ENCODE measurements around the gene GANC.

The GANC gene

DNA sequence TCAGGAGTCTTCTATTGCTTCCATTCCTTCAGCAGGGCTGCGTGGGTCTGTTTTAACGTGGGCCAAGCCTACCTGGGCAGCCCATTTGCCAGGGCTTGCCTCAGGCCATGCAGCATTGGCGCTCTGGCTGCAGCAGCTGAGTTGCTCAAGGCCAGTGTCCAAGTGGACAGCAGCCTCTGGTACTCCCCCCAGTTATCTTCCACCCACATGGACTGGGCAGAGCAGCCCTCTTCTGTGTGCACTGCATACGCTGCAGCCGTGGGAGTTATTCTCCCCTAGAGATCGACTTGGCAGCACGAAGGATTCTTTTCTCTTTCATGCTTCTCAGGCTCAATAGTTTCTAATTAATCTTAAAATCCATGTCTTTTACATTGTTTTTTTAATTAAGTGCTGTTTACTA, 79.4 kb downstream of the GANC start:
- CTCF ChIA-PET: no interaction called here
- Histone ChIP-seq H3K4me3 (ENCODE audit: low read depth, low read length) (no peak overlapping the region), H3K9me3 (ENCODE audit: control insufficient read depth, insufficient read depth, low read depth, low read length) (no peaks in the 10 kb centered on the region), H3K27ac (ENCODE audit: extremely low read depth, low read depth, low read length) (no peak overlapping the region), H3K36me3 (ENCODE audit: control insufficient read depth in 2 of 2, insufficient read depth in 1 of 2, low read length in 2 of 2) (peaks cover 0 to 3% of the 10 kb centered on the region in 2 experiments; a peak in 1 of 3 replicates), H3K4me1 (ENCODE audit: control insufficient read depth, insufficient read depth, low read length) (no peaks in the 10 kb centered on the region)
- POLR2A ChIA-PET: no interaction called here
- TF ChIP-seq ZNF629 (tag by site-specific recombination; IDR thresholded peaks at IDR 0.05): no peak
- 0 out of 2 replicates have a peak, but pooled peaks have one; percentile 23 for TF ChIP-seq EGR2 (tag by site-specific recombination; IDR thresholded peaks at IDR 0.05; ENCODE audit: low read depth)

DNA sequence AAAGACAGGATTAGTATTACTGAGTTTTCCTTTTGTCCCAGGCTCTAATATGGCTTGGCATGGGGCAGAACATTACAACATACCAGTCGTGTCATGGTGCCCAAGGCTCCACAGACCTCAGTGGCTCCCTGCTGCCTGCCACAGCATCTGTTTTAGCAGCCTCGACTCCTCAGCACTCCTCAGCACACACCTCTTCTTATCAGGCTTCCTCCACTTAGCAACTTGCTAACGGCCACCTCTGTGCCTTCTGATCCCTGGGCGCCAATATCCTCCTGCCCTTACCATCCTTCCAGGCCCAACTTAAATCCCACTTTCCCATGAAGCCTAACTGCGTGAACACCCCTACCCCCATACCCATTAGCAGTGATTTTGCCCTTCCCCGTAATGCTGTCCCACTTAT, 80.1 kb downstream of the GANC start:
- ChIA-PET CTCF (no interaction called here), POLR2A (no interaction called here)
- no peak for TF ChIP-seq ZNF335 (tag by site-specific recombination; conservative IDR thresholded peaks at IDR 0.05)
- no peak for TF ChIP-seq ZNF302 (tag by site-specific recombination; IDR thresholded peaks at IDR 0.05; ENCODE audit: low read depth)
- TF ChIP-seq, protein P1, sequence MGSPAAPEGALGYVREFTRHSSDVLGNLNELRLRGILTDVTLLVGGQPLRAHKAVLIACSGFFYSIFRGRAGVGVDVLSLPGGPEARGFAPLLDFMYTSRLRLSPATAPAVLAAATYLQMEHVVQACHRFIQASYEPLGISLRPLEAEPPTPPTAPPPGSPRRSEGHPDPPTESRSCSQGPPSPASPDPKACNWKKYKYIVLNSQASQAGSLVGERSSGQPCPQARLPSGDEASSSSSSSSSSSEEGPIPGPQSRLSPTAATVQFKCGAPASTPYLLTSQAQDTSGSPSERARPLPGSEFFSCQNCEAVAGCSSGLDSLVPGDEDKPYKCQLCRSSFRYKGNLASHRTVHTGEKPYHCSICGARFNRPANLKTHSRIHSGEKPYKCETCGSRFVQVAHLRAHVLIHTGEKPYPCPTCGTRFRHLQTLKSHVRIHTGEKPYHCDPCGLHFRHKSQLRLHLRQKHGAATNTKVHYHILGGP (tag by site-specific recombination; IDR thresholded peaks at IDR 0.05): no peak
- TF ChIP-seq ZNF529 (tag by site-specific recombination; IDR thresholded peaks at IDR 0.05; ENCODE audit: insufficient replicate concordance): no peak
- TF ChIP-seq ZNF660 (tag by site-specific recombination; IDR thresholded peaks at IDR 0.05): no peak

DNA sequence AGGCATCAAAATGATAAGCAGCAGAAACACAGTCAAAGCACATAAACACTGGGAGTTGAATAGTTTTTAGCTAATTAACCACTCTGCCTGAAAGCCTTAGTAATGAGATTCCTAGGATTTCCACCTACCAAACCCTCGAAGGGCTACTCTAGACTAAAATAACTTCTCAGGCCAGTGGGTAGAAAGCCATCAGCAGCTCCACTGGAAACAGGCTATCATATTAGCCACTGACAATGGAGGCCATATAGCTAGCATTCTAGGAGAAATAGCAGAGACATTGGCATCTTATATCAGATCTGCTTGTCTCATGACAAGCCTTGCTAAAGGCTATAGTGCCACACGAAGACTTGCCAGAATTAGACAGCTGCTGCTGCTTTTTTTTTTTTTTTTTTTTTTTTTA, 81.8 kb downstream of the GANC start:
- H3K27ac ChIP-seq (ENCODE audit: extremely low read depth, low read depth, low read length): no peak overlapping the region
- peaks cover 0 to 3% of the 10 kb centered on the region in 2 experiments; a peak in 1 of 3 replicates for H3K36me3 ChIP-seq (ENCODE audit: control insufficient read depth in 2 of 2, insufficient read depth in 1 of 2, low read length in 2 of 2)
- ChIA-PET CTCF (no interaction called here), POLR2A (no interaction called here)
- no peaks in the 10 kb centered on the region for H3K4me1 ChIP-seq (ENCODE audit: control insufficient read depth, insufficient read depth, low read length)
- TF ChIP-seq ZNF670 (tag by site-specific recombination; IDR thresholded peaks at IDR 0.05; ENCODE audit: low read depth) (no peak), ZNF558 (tag by site-specific recombination; IDR thresholded peaks at IDR 0.05) (no peak), KLF10 (tag by site-specific recombination; IDR thresholded peaks at IDR 0.05) (no peak), ZBTB48 (tag by site-specific recombination; IDR thresholded peaks at IDR 0.05) (no peak), ZNF76 (tag by site-specific recombination; IDR thresholded peaks at IDR 0.05; ENCODE audit: borderline replicate concordance, low read depth) (no peak), TRIM28 (IDR thresholded peaks at IDR 0.05; ENCODE audit: borderline replicate concordance, low read length) (no peak), RBAK (tag by site-specific recombination; IDR thresholded peaks at IDR 0.05) (no peak), ZNF292 (tag by site-specific recombination; IDR thresholded peaks at IDR 0.05; ENCODE audit: borderline replicate concordance, low read depth) (no peak), GLIS1 (tag by site-specific recombination; IDR thresholded peaks at IDR 0.05) (no peak), ZNF132 (tag by site-specific recombination; IDR thresholded peaks at IDR 0.05; ENCODE audit: borderline replicate concordance) (no peak), ZNF701 (tag by site-specific recombination; IDR thresholded peaks at IDR 0.05) (no peak), ZNF521 (tag by site-specific recombination; IDR thresholded peaks at IDR 0.05) (no peak), SP3 (tag by site-specific recombination; IDR thresholded peaks at IDR 0.05) (no peak), ZNF654 (tag by site-specific recombination; IDR thresholded peaks at IDR 0.05; ENCODE audit: low read depth) (no peak), KLF16 (tag by site-specific recombination; IDR thresholded peaks at IDR 0.05) (no peak), IKZF3 (tag by site-specific recombination; IDR thresholded peaks at IDR 0.05) (no peak), ZNF560 (tag by site-specific recombination; IDR thresholded peaks at IDR 0.05; ENCODE audit: borderline replicate concordance) (no peak)
- TF ChIP-seq, protein P2, sequence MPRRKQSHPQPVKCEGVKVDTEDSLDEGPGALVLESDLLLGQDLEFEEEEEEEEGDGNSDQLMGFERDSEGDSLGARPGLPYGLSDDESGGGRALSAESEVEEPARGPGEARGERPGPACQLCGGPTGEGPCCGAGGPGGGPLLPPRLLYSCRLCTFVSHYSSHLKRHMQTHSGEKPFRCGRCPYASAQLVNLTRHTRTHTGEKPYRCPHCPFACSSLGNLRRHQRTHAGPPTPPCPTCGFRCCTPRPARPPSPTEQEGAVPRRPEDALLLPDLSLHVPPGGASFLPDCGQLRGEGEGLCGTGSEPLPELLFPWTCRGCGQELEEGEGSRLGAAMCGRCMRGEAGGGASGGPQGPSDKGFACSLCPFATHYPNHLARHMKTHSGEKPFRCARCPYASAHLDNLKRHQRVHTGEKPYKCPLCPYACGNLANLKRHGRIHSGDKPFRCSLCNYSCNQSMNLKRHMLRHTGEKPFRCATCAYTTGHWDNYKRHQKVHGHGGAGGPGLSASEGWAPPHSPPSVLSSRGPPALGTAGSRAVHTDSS (tag by site-specific recombination; IDR thresholded peaks at IDR 0.05): no peak
- TF ChIP-seq, protein P3, sequence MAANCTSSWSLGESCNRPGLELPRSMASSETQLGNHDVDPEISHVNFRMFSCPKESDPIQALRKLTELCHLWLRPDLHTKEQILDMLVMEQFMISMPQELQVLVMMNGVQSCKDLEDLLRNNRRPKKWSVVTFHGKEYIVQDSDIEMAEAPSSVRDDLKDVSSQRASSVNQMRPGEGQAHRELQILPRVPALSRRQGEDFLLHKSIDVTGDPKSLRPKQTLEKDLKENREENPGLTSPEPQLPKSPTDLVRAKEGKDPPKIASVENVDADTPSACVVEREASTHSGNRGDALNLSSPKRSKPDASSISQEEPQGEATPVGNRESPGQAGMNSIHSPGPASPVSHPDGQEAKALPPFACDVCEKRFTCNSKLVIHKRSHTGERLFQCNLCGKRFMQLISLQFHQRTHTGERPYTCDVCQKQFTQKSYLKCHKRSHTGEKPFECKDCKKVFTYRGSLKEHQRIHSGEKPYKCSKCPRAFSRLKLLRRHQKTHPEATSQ (tag by site-specific recombination; IDR thresholded peaks at IDR 0.05): no peak
- TF ChIP-seq, protein P4, sequence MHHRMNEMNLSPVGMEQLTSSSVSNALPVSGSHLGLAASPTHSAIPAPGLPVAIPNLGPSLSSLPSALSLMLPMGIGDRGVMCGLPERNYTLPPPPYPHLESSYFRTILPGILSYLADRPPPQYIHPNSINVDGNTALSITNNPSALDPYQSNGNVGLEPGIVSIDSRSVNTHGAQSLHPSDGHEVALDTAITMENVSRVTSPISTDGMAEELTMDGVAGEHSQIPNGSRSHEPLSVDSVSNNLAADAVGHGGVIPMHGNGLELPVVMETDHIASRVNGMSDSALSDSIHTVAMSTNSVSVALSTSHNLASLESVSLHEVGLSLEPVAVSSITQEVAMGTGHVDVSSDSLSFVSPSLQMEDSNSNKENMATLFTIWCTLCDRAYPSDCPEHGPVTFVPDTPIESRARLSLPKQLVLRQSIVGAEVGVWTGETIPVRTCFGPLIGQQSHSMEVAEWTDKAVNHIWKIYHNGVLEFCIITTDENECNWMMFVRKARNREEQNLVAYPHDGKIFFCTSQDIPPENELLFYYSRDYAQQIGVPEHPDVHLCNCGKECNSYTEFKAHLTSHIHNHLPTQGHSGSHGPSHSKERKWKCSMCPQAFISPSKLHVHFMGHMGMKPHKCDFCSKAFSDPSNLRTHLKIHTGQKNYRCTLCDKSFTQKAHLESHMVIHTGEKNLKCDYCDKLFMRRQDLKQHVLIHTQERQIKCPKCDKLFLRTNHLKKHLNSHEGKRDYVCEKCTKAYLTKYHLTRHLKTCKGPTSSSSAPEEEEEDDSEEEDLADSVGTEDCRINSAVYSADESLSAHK (tag by site-specific recombination; IDR thresholded peaks at IDR 0.05): no peak
- H3K9me3 ChIP-seq (ENCODE audit: control insufficient read depth, insufficient read depth, low read depth, low read length): no peaks in the 10 kb centered on the region
- no peak overlapping the region for H3K4me3 ChIP-seq (ENCODE audit: low read depth, low read length)

More for the DNA sequence above, 80.1 kb downstream of the GANC start:
- Histone ChIP-seq H3K4me1 (ENCODE audit: control insufficient read depth, insufficient read depth, low read length) (no peaks in the 10 kb centered on the region), H3K27ac (ENCODE audit: extremely low read depth, low read depth, low read length) (no peak overlapping the region), H3K9me3 (ENCODE audit: control insufficient read depth, insufficient read depth, low read depth, low read length) (no peaks in the 10 kb centered on the region), H3K4me3 (ENCODE audit: low read depth, low read length) (no peak overlapping the region), H3K36me3 (ENCODE audit: control insufficient read depth in 2 of 2, insufficient read depth in 1 of 2, low read length in 2 of 2) (peaks cover 0 to 3% of the 10 kb centered on the region in 2 experiments; a peak in 1 of 3 replicates)
